ENCODE measurements around the gene DNAJC13.

GRCh38 chr3:132538072-132538471 lies 120.8 kb downstream of the DNAJC13 start:
- no peak for TF ChIP-seq POLR2A (IDR thresholded peaks at IDR 0.05)
- TF ChIP-seq CTCF (IDR thresholded peaks at IDR 0.05): no peak

Measured in suprapubic skin (tissue), 3 donors.